Hepatocyte (in vitro differentiated cells): Measurements from ENCODE around the gene AGXT.

Source experiments
- CTCF ChIP-seq: fragments of 200-600 bp; sonication (generic); IDR thresholded peaks from 2 replicates; pipeline ENCODE4 v1.5.1; 2016; ENCODE audit warnings: antibody characterized with exemption, mild to moderate bottlenecking; ENCODE audit not compliant: poor library complexity
- EZH2phosphoT487 ChIP-seq: fragments of 200-600 bp; sonication (generic); IDR thresholded peaks from one replicate; pipeline ENCODE4 v1.6.1; 2018; ENCODE audit warnings: antibody characterized with exemption, mild to moderate bottlenecking, low read depth, moderate library complexity; ENCODE audit not compliant: unreplicated experiment, severe bottlenecking

- TF ChIP-seq CTCF (no peak), EZH2phosphoT487 (no peak)
Measured at GRCh38 chr2:240837621-240838020, 31.0 kb upstream of the AGXT start.
